Measurements from ENCODE around the gene EVI5L.

EVI5L gene

DNA sequence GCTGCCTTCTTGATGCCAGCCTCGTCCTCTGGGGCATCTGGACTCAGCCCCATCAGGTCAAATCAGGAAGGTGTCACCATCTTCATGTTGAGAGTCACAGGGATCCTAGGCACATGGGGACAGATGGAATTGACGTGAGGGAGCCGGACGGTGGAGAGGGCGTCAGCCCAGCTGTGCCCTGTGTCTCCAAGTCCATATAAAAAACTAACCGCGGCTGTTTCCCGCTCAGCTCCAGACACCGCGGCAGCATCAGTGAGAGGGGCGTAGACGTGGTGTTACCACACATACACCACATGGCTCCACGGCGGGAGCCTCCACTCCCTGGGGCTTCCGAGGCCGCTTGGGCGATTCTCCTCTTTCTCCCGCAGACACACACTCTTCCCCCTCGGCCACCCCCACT, 49.8 kb downstream of the EVI5L start:
- TF ChIP-seq, protein P1, sequence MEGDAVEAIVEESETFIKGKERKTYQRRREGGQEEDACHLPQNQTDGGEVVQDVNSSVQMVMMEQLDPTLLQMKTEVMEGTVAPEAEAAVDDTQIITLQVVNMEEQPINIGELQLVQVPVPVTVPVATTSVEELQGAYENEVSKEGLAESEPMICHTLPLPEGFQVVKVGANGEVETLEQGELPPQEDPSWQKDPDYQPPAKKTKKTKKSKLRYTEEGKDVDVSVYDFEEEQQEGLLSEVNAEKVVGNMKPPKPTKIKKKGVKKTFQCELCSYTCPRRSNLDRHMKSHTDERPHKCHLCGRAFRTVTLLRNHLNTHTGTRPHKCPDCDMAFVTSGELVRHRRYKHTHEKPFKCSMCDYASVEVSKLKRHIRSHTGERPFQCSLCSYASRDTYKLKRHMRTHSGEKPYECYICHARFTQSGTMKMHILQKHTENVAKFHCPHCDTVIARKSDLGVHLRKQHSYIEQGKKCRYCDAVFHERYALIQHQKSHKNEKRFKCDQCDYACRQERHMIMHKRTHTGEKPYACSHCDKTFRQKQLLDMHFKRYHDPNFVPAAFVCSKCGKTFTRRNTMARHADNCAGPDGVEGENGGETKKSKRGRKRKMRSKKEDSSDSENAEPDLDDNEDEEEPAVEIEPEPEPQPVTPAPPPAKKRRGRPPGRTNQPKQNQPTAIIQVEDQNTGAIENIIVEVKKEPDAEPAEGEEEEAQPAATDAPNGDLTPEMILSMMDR (IDR thresholded peaks at IDR 0.05; ENCODE audit: poor library complexity, severe bottlenecking), result no peak

DNA sequence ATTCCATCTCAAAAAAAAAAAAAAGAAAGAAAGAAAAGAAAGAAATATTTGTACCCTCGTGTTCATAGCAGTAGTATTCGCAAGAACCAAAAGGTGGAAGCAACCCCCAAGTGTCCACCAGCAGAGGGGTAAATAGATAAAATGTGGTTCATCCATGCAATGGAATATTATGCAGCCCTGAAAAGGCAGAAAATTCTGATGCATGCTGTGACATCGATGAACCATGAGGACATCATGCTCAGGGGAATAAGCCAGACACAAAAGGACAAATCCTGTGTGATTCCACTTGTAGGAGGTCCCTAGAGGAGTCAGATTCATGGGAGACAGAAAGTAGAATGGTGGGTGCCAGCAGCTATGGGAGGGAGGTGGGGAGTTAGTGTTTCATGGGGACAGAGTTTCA, 51.9 kb downstream of the EVI5L start:
- TF ChIP-seq, protein P1 (IDR thresholded peaks at IDR 0.05; ENCODE audit: poor library complexity, severe bottlenecking), result no peak
- H3K27me3 ChIP-seq (ENCODE audit: insufficient read depth, poor library complexity, severe bottlenecking), result no peaks in the 10 kb centered on the region
- no peaks in the 10 kb centered on the region for H3K36me3 ChIP-seq (ENCODE audit: low read depth)
- ATAC-seq (ENCODE audit: low read depth), result no peak
- DNase-seq (ENCODE audit: low spot score), result no peak
- H3K4me3 ChIP-seq (ENCODE audit: severe bottlenecking), result no peak overlapping the region
- H3K4me1 ChIP-seq (ENCODE audit: insufficient read depth, poor library complexity, severe bottlenecking), result no peaks in the 10 kb centered on the region
- H3K9me3 ChIP-seq (ENCODE audit: severe bottlenecking), result no peaks in the 10 kb centered on the region
- H3K27ac ChIP-seq (ENCODE audit: poor library complexity, severe bottlenecking), result no peak overlapping the region

More for the DNA sequence above, 49.8 kb downstream of the EVI5L start:
- Histone ChIP-seq H3K27me3 (ENCODE audit: insufficient read depth, poor library complexity, severe bottlenecking) (peaks cover 1% of the 10 kb centered on the region), H3K36me3 (ENCODE audit: low read depth) (no peaks in the 10 kb centered on the region), H3K4me1 (ENCODE audit: insufficient read depth, poor library complexity, severe bottlenecking) (no peaks in the 10 kb centered on the region), H3K9me3 (ENCODE audit: severe bottlenecking) (no peaks in the 10 kb centered on the region), H3K27ac (ENCODE audit: poor library complexity, severe bottlenecking) (no peak overlapping the region), H3K4me3 (ENCODE audit: severe bottlenecking) (no peak overlapping the region)
- no peak for ATAC-seq (ENCODE audit: low read depth)
- no peak for DNase-seq (ENCODE audit: low spot score)

DNA sequence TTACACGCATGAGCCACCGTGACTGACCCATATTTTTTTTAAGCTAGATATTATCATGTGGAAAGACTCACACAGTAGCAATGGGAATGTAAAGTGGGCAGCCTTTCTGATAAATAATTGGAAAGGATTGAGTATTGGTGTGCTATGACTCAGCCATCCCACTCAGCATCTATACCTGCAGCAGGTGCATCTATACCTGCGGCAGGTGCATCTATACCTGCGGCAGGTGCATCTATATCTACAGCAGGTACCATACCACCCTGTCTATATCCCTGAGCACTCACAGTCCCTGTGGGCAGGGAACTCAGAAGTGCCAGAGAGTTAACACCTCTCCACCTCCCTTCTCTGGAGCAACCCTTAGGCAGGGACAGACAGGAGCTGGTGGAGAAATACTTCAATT, 53.1 kb downstream of the EVI5L start:
- H3K4me3 ChIP-seq (ENCODE audit: severe bottlenecking), result no peak overlapping the region
- no peaks in the 10 kb centered on the region for H3K4me1 ChIP-seq (ENCODE audit: insufficient read depth, poor library complexity, severe bottlenecking)
- TF ChIP-seq, protein P1 (IDR thresholded peaks at IDR 0.05; ENCODE audit: poor library complexity, severe bottlenecking), result no peak
- H3K36me3 ChIP-seq (ENCODE audit: low read depth), result no peaks in the 10 kb centered on the region
- H3K27me3 ChIP-seq (ENCODE audit: insufficient read depth, poor library complexity, severe bottlenecking), result no peaks in the 10 kb centered on the region
- DNase-seq (ENCODE audit: low spot score) (no peak), ATAC-seq (ENCODE audit: low read depth) (peak; percentile 23; the same call in 1 of the 3 replicates)
- H3K9me3 ChIP-seq (ENCODE audit: severe bottlenecking), result no peaks in the 10 kb centered on the region
- no peak overlapping the region for H3K27ac ChIP-seq (ENCODE audit: poor library complexity, severe bottlenecking)

DNA sequence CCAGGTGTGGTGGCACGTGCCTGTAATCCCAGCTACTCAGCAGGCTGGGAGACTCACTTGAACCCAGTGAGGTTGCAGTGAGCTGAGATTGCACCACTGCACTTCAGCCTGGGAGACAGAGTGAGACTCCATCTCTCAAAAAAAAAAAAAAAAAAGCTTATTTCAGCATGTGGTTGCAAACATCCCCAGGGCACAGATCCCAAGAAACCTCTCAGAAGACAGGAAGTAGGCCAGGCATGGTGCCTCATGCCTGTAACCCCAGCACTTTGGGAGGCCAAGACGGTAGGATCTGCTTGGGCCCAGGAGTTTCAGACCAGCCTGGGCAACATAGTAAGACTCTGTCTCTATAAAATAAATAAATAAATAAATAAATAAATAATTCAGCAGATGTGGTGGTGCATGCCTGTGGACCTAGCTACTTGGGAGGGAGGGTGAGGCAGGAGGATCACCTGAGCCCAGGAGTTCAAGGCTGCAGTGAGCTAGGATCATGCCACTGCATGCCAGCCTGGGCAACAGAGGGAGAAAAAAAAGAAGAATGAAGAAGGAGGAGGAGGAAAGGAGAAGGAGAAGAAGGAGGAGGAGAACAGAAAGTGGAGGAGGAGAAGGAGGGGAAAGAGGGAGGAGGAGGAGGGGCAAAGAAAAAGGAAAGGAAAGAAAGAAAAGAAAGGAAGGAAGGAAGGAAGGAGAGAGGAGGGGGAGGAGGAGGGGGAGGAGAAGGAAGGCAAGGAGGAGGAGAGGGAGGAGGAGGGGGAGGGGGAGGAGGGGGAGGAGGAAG, 54.0 kb downstream of the EVI5L start:
- Histone ChIP-seq H3K27me3 (ENCODE audit: insufficient read depth, poor library complexity, severe bottlenecking) (no peaks in the 10 kb centered on the region), H3K27ac (ENCODE audit: poor library complexity, severe bottlenecking) (no peak overlapping the region)

More for the DNA sequence above, 54.0 kb downstream of the EVI5L start:
- no peak for DNase-seq (ENCODE audit: low spot score)
- H3K9me3 ChIP-seq (ENCODE audit: severe bottlenecking), result no peaks in the 10 kb centered on the region
- no peaks in the 10 kb centered on the region for H3K36me3 ChIP-seq (ENCODE audit: low read depth)
- no peaks in the 10 kb centered on the region for H3K4me1 ChIP-seq (ENCODE audit: insufficient read depth, poor library complexity, severe bottlenecking)
- H3K4me3 ChIP-seq (ENCODE audit: severe bottlenecking), result no peak overlapping the region
- TF ChIP-seq, protein P1 (IDR thresholded peaks at IDR 0.05; ENCODE audit: poor library complexity, severe bottlenecking), result no peak
- ATAC-seq (ENCODE audit: low read depth), result no peak
